GM21529 (cell line): Measurements from ENCODE around the gene CDKN2AIPNL.

Experiments used
- ATAC-seq: cut with Tn5 transposase; IDR thresholded peaks from one replicate; pipeline ENCODE4 v1.9.1; 2021; ENCODE audit not compliant: unreplicated experiment

The CDKN2AIPNL gene

DNA sequence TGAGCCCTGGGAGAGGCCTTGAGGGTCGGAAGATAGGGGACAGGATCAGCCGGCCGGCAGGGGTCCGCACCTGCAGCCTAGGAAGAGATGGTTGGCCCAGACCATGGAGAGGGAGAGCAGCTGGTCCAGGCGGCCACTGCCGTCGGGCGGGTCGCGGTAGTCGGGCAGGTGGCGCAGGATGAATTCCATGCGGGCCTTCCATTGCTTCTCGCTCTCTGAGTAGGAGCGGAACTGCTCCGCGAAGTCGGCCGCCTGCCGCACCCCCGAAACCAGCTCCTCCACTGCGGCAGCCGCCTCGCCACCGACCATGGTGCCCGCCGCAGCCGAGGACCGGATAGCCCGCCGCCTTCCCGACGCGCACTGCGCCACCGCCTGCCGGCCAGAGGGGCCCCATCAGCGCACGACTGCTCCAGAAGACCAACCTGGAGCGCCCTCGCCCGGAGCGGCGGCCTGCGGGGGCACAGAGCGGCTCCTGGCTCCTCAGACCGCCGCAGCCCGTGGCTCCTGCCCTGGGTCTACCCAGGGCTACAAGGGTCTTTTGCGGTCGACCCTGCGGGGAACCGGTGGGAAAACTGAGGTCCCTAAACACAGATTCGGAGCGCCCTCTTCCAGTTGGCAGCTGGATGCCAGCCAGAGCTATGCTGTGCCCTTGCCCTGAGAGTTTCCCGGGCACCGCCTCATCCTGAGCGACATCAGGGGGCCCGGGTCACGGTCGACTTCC, at the start of gene CDKN2AIPNL:
Gene CDKN2AIPNL, minus strand, starts transcription at position 336 of the 721 bp plus-strand sequence. Its CDS starts 27 bp downstream, at position 309.
- ATAC-seq: peak; percentile 97

- ATAC-seq: no peak
These were observed 48.9 kb upstream of the CDKN2AIPNL start for GRCh38 chr5:134460551-134460950.

GRCh38 chr5:134459491-134459890, 47.8 kb upstream of the CDKN2AIPNL start:
- ATAC-seq: no peak

DNA sequence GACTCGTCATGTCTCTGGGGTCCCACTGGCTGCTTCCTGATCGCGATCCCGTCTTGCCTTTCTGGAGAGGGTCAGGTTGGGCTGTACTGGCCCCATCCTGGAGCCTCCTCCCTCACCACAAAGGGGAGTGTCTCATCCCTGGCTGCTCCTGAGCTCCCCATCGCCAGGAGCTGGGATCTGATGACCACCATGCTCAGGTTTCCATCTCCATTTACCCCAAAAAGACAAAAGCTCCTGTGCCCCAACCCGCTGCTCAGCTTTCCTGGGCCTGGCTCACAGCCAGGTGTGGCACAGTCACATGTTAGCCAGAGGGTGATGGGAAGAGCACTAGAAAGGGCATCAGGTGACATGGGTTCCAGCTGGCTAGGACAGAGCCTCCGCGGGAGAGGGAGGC, 47.3 kb upstream of the CDKN2AIPNL start:
- ATAC-seq: no peak

DNA sequence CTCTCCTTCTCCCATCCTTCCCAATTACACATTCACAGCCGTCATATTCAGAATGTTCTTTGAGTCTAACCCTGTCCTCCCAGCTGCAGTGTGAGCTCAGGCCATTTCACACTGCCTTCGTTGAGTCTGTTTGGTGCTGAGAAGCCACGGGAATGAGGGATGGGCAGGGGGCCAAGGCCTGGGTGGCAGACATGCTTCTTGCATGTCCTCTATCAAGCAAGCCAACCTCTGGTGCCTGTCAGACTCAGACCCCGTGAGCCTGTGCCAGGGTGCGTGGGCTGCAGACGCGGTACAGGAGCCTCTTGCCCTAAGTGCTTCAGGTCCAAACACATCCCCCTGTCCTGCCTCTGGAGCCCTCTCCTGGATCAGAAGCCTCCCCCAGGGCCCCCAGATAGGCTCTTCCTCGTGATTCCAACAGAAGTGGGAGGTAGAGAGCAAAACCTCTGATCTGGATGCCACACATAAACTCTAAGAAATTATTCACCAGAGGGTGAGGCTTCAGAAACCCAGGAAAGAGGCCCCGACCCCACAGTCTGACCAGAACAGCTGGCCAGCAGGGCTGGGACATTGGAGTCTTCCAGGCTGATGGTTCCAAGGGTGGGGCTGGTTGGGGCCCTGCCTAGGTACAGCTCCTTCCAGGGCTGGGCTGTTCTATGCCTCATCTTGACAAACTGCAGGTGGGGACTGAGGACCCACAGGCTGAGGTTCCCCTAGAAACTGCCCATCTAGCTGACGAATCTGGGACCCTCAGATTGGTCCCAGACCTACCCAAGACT, 46.7 kb upstream of the CDKN2AIPNL start:
- ATAC-seq: no peak

DNA sequence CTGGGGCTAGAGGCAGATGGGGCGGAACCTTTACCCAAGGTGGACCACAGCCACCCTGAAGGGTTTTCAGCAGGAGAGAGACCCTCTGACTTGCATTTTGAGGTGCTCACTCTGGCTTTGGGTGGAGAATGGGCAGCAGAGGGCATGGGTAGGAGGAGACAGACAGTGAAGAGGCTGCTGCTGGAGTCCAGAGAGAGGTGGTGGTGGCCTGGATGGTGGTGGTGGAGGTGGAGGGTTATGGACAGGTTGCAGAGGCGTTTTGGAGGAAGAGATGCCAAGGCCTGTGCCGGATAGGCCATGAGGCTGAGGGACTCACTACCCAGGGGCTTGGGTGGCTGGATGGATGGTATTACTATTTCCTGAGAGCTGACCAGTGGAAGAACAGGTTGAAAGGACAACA, 46.1 kb upstream of the CDKN2AIPNL start:
- ATAC-seq: no peak

- ATAC-seq: no peak
These were observed 45.1 kb upstream of the CDKN2AIPNL start for GRCh38 chr5:134456825-134457224.

DNA sequence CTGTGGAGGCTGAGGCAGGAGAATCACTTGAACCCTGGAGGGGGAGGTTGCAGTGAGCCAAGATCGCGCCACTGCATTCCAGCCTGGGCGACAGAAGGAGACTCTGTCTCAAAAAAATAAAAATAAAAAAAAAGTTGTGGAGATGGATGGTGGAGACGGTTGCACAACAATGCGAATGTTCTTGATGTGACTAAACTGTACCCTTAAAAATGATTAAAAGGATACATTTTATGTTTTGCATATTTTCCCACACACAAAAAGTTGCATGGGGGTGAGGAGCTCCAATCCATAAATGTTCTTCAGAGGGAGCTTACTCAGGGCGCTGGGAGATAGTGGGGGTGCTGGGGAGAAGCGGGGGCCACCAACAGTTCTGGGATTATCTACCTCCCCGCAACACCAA, 43.8 kb upstream of the CDKN2AIPNL start:
- no peak for ATAC-seq

DNA sequence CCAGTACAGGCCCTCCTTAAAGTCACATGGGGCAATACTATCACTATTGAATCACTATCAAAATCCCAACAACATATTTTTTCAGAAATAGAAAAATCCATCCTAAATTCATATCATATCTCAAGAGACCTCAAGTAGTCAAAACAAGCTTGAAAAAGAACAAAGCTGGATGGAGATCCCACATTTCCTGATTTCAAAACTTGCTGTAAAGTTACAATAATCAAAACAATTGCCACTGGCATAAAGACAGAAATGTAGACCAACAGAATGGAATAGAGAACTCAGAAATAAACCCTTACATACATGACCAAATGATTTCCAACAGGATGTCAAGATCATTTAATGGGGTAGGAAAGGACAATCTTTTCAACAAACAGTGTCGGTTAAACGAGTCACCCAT, 41.3 kb upstream of the CDKN2AIPNL start:
- ATAC-seq: no peak

- ATAC-seq: no peak
These were observed 40.3 kb upstream of the CDKN2AIPNL start for GRCh38 chr5:134451936-134452505.

DNA sequence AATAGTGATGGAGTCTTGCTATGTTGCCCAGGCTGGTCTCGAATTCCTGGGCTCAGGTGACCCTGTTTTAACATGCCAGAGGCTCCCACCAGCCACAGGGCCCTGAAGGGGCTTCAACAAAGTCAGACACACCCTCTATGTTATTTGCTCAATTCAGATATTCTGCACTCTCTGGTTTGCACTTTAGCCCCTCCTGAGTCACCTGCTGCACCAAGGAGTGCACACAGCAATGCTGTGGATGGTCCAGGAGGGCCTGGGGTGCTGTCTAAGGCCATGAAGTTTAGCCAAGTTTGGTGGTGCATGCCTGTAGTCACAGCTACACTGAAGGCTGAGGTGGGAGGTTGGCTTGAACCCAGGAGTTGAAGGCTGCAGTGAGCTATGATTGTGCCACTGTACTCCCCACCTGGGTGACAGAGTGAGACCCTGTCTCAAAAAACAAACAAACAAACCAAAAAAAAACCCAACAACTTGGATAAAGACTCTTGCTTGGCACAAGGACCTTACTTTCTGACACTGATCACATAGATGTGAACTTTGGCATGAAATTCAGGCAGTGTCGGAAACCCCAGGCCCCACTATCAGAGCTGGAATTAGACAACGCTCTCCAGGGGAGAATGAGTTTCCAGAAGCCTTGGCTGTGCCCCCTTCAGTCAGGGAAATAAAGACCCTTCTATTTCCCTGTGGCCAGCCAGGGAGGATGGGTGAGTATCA, 39.7 kb upstream of the CDKN2AIPNL start:
- no peak for ATAC-seq

DNA sequence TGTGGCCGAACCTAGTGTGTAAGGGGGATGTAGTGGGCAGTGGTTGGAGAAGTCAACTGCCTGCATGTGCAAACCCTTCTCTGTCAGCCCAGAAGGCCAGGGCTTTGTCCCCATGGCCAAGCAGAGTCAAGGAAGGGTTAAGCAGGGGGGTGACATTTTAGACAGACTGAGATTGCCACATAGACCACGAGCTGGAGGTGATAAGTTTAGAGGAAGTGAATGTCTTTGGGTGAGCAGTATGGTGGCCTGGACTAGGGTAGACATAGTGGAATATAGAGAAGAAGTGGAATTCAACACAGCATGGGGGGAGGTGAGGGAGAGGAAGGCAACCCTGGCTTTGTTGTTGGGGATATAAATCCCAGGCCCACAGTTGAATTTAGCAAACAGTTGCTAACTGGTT, 38.7 kb upstream of the CDKN2AIPNL start:
- ATAC-seq: no peak

DNA sequence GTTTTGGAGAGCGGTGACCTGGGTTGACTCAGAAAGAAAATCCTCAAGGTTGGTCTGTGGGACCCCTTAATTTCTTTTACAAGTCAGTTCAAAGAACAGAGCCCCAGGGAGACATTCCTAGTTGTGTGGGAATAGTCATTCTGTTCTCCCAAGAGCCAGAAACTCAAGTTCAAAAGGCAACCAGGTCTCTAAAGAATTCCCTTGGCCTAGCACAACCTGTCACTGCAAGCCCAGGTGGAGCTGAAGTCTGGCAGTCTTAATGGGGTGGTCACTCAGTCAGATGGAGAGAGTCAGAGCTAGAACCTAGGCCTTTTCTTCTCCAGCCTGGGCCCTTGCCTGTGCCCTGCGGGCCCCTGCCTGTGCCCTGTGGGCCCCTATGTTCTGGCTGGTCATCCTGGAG, 37.5 kb upstream of the CDKN2AIPNL start:
- no peak for ATAC-seq

GRCh38 chr5:134447815-134448520, 36.3 kb upstream of the CDKN2AIPNL start:
- ATAC-seq: no peak

DNA sequence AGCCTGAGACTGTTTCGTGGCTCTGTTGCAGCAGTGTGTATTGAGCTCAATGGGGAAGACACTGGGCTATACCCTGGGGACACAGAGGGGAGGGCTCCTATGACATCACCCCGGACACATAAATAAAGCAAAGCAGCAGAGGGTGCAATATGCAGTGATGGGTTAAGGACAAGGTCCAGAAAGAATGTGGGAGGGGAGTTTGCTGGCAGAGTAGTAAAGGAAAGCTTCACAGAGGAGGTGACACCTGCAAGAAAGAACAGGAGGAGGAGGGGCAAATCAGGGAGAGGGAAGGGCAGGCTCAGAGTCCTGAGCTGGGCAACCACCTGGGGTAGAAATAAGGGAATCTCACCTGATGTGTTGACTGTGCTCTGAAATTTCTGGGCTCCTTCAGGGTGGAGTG, 35.3 kb upstream of the CDKN2AIPNL start:
- ATAC-seq: peak; percentile 80

- ATAC-seq: no peak
These were observed 34.5 kb upstream of the CDKN2AIPNL start for GRCh38 chr5:134445856-134446818.

- no peak for ATAC-seq
These were observed 33.3 kb upstream of the CDKN2AIPNL start for GRCh38 chr5:134444941-134445471.

DNA sequence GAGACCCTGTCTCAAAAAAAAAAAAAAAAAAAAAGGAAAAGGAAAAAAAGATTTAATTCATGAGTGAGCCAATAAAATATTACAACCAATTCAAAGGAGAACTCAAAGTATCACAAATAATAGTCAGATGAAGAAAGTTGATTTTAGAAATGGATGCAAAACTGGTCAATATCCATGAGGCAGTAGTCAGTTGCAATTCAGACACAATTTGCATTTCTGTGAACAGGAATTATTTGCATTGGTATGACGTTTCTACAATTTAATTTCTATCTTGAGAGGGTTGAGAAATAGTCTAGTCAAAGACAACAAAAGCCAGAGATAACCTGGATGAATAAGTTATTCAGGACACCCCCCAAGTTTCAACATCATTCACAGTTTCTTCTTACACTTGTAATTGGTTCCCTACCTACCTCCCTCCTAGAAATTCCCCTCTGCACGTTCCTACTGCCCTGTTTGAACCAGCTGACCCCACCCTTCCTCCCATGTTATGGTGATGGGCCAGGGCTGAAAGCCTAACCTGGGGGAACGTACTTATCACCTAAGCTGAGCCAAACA, 28.6 kb upstream of the CDKN2AIPNL start:
- ATAC-seq: no peak

DNA sequence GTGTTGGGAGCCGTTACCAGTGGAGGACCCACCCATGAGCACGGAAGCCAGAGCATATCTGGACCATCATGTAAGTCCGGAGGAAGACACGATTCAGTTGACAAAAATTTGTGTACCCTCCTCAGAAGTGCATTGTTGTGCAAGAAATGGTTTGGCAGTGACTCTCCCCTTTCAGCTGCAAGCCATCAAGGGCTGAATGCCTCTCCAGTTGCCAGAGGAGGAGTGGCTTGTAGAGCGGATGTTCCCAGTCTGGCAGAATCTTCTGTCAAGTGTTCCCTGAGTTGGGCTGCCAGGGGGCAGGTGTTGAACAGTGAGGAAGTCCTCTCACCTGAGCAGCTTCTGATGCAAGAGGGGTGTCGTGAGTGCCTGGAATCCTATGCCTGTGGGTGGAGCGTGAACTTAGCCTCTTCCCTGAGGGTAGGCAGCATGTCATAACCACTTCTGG, 27.6 kb upstream of the CDKN2AIPNL start:
- ATAC-seq: no peak
